ENCODE measurements around the gene CHD9.

DNA sequence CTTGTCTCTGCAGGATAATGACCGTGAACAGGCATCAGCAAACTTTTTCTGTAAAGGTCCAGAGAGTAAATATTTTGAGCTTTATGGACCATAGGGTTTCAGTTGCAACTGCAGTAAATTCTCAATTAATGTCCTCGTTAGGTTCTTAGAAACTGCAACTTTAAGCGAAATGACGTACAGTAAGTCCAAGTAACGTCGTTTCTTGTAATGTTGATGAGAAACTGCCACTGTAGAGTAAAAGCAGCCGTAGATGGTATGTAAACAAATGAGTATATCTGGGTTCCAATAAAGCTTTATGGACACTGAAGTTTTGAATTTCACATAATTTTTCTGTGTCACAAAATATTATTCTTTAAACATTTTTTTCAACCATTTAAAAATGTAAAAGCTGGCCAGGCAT lies 4.9 kb downstream of the CHD9 start:
- TF ChIP-seq, protein P1, sequence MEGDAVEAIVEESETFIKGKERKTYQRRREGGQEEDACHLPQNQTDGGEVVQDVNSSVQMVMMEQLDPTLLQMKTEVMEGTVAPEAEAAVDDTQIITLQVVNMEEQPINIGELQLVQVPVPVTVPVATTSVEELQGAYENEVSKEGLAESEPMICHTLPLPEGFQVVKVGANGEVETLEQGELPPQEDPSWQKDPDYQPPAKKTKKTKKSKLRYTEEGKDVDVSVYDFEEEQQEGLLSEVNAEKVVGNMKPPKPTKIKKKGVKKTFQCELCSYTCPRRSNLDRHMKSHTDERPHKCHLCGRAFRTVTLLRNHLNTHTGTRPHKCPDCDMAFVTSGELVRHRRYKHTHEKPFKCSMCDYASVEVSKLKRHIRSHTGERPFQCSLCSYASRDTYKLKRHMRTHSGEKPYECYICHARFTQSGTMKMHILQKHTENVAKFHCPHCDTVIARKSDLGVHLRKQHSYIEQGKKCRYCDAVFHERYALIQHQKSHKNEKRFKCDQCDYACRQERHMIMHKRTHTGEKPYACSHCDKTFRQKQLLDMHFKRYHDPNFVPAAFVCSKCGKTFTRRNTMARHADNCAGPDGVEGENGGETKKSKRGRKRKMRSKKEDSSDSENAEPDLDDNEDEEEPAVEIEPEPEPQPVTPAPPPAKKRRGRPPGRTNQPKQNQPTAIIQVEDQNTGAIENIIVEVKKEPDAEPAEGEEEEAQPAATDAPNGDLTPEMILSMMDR (IDR thresholded peaks at IDR 0.05), result no peak
- no peak for TF ChIP-seq POLR2A (IDR thresholded peaks at IDR 0.05)
